GM18951 (cell line): Measurements from ENCODE around the gene CRYBA2.

Experiments
- POLR2A ChIP-seq: IDR thresholded peaks from 4 replicates; pipeline ENCODE4 v1.6.1; 2011; ENCODE audit warnings: mild to moderate bottlenecking; ENCODE audit not compliant: insufficient read length, insufficient read depth; ENCODE audit errors: extremely low read depth
- in situ Hi-C: fragments of 300-500 bp; cut with MboI; formaldehyde crosslinking; loops from one replicate; pipeline ENCODE4 v1.12.0; 2022; ENCODE audit warnings: low sequenced_read_pairs, mixed read lengths, inconsistent platforms; ENCODE audit not compliant: unreplicated experiment

Gene CRYBA2

DNA sequence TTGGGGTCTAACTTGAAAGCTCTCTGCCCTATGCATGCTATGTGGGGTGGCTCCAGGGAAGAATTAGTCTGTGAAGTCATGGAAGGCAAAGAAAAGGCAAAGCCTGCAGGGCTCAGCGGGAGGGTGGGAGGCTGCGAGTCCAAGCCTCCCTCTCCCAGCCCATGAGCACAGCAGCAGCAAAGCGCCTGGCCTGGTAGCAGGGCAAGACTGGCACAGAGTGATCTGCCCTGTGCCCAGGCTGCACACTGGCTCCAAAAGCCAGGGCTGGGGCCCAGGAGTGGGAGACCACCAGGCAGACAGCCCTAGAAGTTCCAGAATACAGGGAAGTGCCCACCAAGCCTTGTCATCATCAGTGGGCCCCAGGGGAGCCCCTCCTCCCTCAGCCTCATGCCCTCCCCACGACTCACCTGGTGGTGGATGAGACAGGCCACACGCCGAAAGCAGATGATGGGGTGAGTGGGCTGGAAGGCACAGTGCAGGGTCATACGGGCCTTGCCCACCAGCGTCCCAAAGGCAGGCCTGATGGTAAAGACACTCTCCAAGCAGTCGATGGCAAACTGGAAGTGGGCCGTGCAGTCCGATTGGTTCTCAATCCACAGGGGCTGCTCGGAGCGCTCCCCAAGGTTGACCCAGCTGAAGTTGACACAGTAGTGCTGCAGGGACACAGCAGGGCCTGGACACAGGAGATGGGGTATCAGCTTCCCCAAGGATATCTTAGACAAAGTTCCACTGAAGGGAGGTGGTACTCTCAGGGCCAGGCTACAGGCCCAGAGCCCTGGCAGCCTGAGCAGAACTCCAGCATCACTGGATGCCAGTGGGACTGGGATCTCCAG is 36.0 kb upstream of the CRYBA2 start:
- in situ Hi-C loops, result no loop called here
- TF ChIP-seq POLR2A, result no peak

DNA sequence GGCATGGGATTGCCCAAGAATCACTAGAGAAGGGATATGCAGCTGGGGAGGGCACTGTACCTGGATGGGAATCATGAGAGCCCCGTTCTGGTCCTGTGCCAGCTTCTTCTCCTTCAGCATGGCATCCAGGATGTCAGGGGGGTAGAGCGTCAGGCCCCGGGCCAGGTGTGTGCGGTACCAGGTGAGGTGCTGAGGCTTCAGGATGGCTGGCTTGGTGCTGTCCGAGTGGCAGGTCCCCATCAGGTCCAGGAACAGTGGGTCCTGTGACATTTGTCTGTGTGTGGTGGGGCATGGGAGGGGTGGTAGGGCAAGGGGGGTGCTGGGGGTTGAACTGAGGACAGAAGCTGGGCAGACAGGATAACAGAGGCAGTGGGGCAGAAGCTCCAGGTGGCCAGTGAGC is 34.9 kb upstream of the CRYBA2 start:
- in situ Hi-C loops, result no loop called here
- TF ChIP-seq POLR2A, result no peak

DNA sequence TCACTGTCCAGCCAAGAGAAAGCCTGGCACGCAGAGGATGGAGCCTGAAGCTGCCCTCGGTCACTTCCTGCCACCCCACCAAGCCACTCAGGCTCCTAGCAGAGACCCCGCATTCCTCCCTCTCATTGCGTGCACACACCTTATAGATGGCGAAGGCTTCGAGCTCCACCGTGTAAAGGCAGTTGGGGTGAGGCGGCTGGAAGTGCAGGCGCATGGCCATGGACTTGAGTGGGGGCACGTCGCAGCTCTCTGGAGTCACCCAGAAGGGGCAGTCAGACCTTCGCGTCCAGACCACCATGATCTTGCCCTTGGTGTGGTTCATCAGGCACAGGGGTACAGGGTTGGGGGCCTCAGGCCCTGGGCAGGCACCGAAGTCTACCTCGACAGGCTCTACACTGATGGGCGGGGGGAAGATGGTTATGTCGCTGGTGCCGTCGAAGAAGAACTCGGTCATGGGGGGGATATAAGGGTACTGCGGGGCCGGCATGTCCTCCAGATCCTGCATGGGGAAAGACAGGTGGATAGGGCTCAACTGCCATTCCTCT is 34.4 kb upstream of the CRYBA2 start:
- in situ Hi-C loops, result no loop called here
- no peak for TF ChIP-seq POLR2A

DNA sequence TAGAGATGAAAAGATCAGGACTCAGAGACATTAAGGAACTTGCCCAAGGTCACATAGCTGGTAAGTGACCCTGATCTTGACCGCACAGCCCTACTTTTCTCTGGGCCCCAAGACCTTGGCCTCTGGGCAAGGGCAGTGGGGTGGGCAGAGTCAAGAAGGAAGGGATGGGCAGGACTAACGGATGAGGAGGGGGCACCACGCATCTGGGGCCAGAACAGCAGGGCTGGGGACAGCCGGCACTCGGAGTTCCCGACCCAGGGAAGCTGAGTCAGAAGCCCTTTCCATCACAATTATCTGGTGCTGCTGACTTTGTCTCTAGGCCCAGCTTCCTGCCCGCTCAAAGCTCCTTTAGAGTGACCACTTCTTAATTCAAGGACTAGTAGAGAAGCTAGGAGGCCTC is 33.7 kb upstream of the CRYBA2 start:
- no peak for TF ChIP-seq POLR2A
- in situ Hi-C loops, result no loop called here

DNA sequence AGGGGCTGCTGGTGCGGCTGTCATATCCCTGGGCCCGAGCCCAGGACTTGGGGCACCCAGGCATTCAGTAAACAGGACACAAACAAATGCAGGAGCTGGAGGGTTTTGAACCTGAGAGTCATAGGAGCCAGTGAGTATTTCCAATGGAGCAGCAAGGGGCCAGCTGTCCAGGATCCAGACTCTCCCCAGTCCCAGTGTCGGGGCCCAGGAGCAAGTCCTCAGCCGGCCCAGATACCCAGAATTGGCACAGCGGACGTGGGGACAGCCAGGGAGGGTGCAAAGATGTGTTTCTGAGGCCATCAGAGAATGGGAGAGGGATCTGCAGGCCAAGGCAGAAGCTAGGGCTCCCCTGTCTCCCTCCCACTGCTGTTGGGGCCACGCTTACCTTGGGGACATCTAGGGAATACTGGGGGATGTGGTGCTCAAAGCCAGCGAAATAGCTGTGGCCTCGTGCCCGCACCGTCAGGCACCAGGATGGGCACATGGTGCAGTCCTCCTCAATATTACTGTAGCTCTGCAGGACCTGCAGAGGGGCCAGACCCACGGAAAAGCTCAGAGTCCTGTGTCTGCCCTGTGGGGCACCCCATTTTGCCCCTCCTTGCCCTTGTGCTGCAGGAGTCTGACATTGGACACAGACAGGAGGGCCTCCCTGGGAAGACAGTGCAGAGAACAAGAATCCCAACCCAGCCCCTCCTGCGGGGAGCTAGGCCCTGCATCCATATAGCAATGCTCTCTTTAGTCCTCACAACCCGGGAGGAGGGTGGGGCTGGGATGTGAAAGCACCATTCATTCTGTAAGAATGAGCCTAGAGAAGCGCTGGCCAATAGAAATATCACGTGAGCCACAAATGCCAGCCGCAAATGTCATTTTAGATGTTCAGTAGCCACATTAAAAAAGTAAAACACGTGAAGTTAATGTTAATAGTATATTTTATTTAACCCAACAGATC is 32.7 kb upstream of the CRYBA2 start:
- in situ Hi-C loops, result no loop called here
- TF ChIP-seq POLR2A, result no peak

DNA sequence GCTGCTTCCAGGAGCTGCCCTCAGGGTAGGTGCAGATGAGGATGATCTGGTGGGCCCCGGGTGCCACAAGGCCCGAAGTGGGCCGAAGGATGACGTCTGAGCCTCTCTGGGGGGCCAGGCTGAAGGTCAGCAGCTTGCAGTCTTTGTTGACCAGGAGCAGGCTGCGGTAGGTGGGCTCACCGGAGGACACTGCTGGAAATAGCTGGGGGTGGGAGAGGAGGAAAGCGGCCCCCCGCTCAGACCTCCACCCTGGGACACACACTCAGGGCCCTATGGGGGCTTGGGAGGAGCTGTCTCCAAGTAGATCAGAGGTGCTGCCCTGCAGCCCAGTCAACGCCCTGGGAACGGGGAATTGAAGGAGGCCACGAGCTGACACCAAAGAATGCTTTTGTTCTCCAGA is 30.8 kb upstream of the CRYBA2 start:
- in situ Hi-C loops, result no loop called here
- TF ChIP-seq POLR2A, result no peak

DNA sequence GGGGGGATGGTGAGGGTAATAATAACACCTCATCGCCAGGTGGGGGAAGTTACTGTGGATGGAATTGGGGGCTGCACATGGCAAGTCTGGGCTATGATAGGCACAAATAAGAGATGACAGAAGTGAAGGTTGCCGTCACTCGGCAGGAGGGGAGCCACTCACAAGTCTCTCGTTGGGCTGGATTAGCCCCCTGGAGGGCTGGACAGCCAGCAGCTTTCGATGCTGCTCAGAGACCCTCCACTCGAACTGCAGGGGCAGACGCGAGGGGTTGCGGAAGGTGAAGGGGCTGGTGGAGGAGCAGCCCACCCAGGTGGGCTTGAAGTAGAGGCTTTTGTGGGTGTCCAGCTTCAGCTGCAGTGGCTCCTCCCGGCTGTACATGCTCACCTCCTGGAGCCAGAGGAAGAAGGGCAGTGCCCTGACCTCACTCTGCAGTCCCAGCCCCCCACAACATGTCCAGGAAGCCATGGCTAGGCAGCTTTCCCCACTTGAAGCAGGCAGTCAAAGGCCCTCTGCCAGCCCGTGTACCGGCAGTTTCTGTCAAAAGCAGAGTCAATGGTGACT is 29.9 kb upstream of the CRYBA2 start:
- in situ Hi-C loops, result no loop called here
- no peak for TF ChIP-seq POLR2A

DNA sequence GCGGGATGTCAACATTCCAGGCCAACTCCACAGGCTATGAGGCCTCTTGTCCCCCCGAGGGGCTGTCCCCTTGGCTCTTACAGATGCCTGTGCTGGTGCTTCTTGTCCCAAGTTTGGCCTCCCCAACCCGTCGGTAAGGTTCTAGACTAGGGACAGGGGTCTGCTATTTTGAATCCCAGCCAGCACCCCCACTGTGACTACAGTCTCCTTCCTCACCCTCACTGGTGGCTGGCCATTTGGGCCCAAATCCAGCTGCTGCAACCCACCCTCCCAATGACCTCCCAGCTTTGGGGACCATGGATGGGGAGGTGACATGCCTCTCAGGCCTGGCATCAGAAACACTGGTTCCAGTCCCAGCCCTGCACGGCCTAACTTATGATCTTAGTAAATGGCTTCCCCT is 29.4 kb upstream of the CRYBA2 start:
- in situ Hi-C loops, result no loop called here
- no peak for TF ChIP-seq POLR2A

DNA sequence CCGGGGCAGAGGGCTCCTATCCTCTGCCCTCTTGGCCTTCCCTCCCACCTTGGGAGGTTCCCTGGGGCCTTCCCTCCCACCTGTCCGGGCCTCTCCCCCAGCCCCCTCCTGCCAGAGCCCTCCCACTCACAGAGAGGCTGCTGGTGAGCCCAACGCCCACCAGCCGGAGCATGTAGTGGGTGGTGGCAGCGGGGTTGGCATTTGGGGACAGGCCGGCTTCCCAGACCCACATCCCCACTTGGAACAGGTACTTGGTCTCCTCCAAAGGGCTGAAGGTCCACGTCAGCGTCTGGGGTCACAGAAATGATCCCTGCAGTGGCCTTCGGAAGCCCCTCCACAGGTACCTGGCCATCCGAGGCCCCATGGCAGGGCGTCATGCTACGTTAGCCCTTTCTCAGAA is 28.8 kb upstream of the CRYBA2 start:
- no peak for TF ChIP-seq POLR2A

DNA sequence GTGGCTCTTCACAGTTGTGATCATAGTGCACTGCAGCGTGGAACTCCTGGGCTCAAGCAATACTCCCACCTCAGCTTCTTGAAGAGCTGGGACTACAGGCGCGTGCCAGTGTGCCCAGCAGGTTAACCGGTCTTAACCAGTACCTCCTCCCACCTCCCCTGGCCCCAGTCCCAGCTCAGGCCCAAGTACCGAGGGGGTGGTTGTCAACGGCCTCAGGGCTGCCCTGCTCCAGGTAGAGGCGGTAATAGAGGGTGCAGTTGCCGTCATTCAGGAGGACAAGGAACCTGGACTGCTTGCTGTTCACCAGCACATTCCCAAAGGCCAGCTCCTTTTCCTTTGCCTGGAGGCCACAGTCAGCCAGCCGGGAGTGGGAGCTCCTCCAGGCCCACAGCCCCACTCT is 28.4 kb upstream of the CRYBA2 start:
- in situ Hi-C loops, result no loop called here
- TF ChIP-seq POLR2A, result no peak

More for the DNA sequence above, 28.8 kb upstream of the CRYBA2 start:
- in situ Hi-C loops, result no loop called here

DNA sequence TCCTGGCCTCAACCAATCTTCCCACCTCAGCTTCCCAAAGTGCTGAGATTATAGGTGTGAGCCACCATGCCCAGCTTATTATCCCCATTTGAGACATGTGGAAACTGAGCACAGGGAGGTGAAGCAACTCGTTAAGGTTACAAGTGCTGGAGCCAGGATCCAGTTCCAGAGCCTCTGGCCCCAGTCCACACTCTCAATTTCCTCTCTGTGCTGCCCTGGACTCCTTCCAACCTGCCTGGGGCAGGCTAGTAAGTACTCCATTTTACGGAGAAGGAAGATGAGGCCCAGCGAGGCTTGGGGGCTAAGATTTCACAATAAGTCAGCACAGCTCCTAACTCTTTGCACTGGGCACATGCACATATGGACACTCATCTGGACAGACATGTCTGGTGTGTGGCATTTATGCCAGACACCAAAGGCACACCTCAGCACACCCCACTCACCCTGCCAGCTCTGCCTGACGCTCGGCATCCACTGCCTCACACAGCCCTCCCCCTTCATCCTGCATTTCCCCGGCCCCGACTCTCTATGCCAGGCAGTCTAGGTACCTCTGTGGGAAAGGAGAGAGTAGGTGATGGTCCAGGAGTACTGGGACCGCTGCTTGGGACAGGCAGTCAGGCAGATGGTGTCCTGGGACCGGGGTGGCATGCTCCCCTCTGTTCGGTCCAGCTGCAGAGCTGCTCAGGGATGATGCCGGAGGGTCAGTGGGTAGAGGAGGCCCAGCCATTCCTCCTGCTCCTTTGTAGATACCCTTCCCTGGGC is 27.6 kb upstream of the CRYBA2 start:
- no peak for TF ChIP-seq POLR2A
- in situ Hi-C loops, result no loop called here

DNA sequence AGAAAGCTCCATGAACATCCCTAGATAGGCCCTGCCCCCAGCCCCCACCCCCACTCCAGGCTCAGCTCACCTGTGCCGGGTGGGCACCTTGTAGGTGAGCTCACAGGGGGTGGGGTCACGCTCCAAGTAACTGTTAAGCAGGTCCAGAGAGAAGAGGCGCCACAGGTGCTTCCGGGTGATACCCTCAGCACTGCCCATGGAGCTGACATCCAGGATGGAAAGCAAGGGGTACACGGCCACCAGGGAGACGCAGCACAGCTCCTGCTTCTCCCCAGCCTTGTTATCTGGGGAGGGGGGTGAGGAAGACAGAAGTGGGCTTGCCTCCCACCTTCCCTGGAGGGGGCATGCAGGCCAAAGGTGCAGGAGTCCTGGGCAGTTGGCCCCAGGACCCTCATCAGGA is 26.2 kb upstream of the CRYBA2 start:
- no peak for TF ChIP-seq POLR2A

More for the DNA sequence above, 26.2 kb upstream of the CRYBA2 start:
- in situ Hi-C loops, result no loop called here
